Activated CD4-positive, alpha-beta T cell treated with anti-CD3 and anti-CD28 coated beads, Interleukin-2, amount 50 U/mL, for 4 hours (primary cell): Measurements from ENCODE around the gene RPH3AL.
"Not testable (repeated sequence)": the region's sequence is repeated elsewhere in the genome, so short reads cannot be mapped to it uniquely, and the experiment has no call there.

Experiments used
- DNase-seq, 2 experiments: peaks; one replicate each; pipeline ENCODE4 v3.0.0-alpha.2; 2020

RPH3AL gene

GRCh38 chr17:170130-170670 lies 182.4 kb downstream of the RPH3AL start:
- DNase-seq = no peak

- not testable (repeated sequence) for DNase-seq
Observed at GRCh38 chr17:168614-169013, 184.0 kb downstream of the RPH3AL start.

GRCh38 chr17:165939-166338 lies 186.7 kb downstream of the RPH3AL start:
- DNase-seq = no peak

- DNase-seq = peak; percentile 17 to 25
Observed at GRCh38 chr17:164303-165235, 188.0 kb downstream of the RPH3AL start.

- DNase-seq = no peak
Observed at GRCh38 chr17:163514-164098, 189.0 kb downstream of the RPH3AL start.

GRCh38 chr17:162689-163088 lies 189.9 kb downstream of the RPH3AL start:
- no peak for DNase-seq
